Upper lobe of left lung (tissue), 6 donors: Measurements from ENCODE around the gene ASMTL. TPM values are rescaled to one million over a fixed set of nuclear protein-coding genes. Genes with fewer than 3 reads are reported as not detected.

ENCODE experiments used
- ATAC-seq, 2 donors: fragments of 200-7000 bp; cut with Tn5 transposase; one replicate each; pipeline ENCODE4 v1.9.1; 2022; ENCODE audit warnings: mild to moderate bottlenecking in 2 of 2, moderate library complexity in 2 of 2; ENCODE audit not compliant: low FRiP score in 2 of 2
- DNase-seq, 2 donors: peaks; one replicate each; pipeline ENCODE4 v3.0.0-alpha.2; 2019 to 2020
- H3K27ac ChIP-seq, 4 donors: fragments of 200-600 bp; sonication (generic); one replicate each; pipeline ENCODE4 v1.5.1; 2016 to 2019
- H3K27me3 ChIP-seq, 4 donors: fragments of 200-600 bp; sonication (generic); one replicate each; pipeline ENCODE4 v1.5.1; 2017 to 2019
- H3K36me3 ChIP-seq, 4 donors: fragments of 200-600 bp; sonication (generic); one replicate each; pipeline ENCODE4 v1.5.1; 2016 to 2019
- H3K4me1 ChIP-seq, 4 donors: fragments of 200-600 bp; sonication (generic); one replicate each; pipeline ENCODE4 v1.5.1; 2018 to 2019
- H3K4me3 ChIP-seq, 4 donors: fragments of 200-600 bp; sonication (generic); one replicate each; pipeline ENCODE4 v1.5.1; 2017 to 2019; ENCODE audit warnings: mild to moderate bottlenecking in 2 of 4, moderate library complexity in 1 of 4
- H3K9me3 ChIP-seq, 4 donors: fragments of 200-600 bp; sonication (generic); one replicate each; pipeline ENCODE4 v1.5.1; 2018 to 2019
- CTCF ChIP-seq, 6 experiments: fragments of 450-650 bp in 4 of 6; fragments of 200-600 bp in 2 of 6; sonication (generic) in 2 of 6; IDR thresholded peaks; one replicate each; pipeline ENCODE4 v1.5.1; 2016 to 2019; ENCODE audit warnings: antibody characterized with exemption in 6 of 6
- EP300 ChIP-seq, 4 donors: sonication (generic); formaldehyde crosslinking; IDR thresholded peaks; one replicate each; pipeline ENCODE4 v1.5.1; 2017; ENCODE audit warnings: antibody characterized with exemption in 4 of 4, control low read depth in 2 of 4
- POLR2A ChIP-seq, 4 donors: fragments of 450-650 bp; IDR thresholded peaks; one replicate each; pipeline ENCODE4 v1.5.1; 2016 to 2017; ENCODE audit warnings: antibody characterized with exemption in 4 of 4, mild to moderate bottlenecking in 2 of 4
- POLR2AphosphoS5 ChIP-seq, 2 donors: sonication (generic); formaldehyde crosslinking; IDR thresholded peaks; one replicate each; pipeline ENCODE4 v1.5.1; 2017; ENCODE audit warnings: antibody characterized with exemption in 2 of 2
- WGBS, 2 donors: methylation state at CpG; one replicate each; pipeline ENCODE4 v1.1.5; 2017 to 2018; 5-methylcytosine and 5-hydroxymethylcytosine counted together
- total RNA-seq, 6 donors: library from RNA; depleted of rRNA in 4 of 6; stranded (reverse); fragments of >200 nt in 4 of 6; gene quantifications; one replicate each; pipeline versions ENCODE4 v1.1.0 to v1.2.1, GENCODE V29; 2016 to 2021
- donor health status: DM: no; HTN: no; CAD: no; lungs with moderate emphysema.
- donor health status: DM: no; HTN: yes; CAD: no; lungs with severe emphysema.

The ASMTL gene
- total RNA-seq, 6 donors from 2014 or later: 11.0 to 28.3 (median 23.2) TPM

DNA sequence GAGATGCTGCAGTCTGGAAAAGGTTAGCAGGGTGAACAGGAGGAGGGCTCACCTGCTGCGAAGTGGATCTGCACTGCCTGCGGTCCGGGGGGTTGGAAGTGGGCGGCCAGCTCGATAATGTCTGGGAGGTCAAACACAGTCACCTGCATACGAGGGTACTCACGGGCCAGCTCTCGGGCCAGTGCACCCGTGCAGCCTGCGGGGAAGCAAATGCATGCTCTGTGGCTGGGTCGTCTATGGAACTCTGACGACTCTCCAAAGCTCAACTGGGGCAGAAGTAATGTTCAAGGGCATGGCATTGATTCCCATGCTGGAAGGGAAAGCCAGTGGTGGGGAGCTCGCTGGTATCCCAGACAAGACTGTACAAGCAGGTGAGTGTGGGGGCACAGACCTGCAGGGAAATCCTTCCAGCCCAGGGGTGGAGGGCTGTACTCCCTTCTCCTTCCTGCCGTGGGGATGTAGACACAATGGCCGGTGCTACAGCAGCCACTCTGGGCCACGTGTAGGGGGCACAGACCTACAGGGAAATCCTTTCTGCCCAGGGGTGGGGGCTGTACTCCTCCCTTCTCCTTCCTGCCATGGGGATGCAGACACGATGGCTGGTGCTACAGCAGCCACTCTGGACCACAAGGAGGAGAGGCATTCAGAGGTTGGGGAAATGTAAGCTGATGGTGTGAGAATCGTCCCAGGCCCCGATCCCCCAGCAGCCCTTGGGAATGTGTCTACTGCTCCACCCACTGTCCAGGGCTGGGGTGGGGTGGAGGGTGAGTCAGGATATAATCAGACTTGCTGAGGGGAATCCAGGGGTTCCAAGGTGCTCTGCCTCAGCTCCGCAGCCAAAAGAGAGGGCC lies 34.6 kb downstream of the ASMTL start:
- DNase-seq: no peak
- no peak for ATAC-seq
- H3K27ac ChIP-seq: no peak overlapping the region
- H3K9me3 ChIP-seq: peaks cover 0 to 12% (median 11%) of the 10 kb centered on the region in 4 donors
- H3K36me3 ChIP-seq: peaks cover 0 to 62% (median 29%) of the 10 kb centered on the region in 4 donors
- no peak for TF ChIP-seq POLR2A (IDR thresholded peaks at IDR 0.05)
- TF ChIP-seq EP300 (IDR thresholded peaks at IDR 0.05): no peak
- TF ChIP-seq POLR2AphosphoS5 (IDR thresholded peaks at IDR 0.05): no peak
- no peak for TF ChIP-seq CTCF (IDR thresholded peaks at IDR 0.05)
- H3K27me3 ChIP-seq: no peaks in the 10 kb centered on the region
- WGBS, 2 donors: 93 to 98% methylated on average over 12 to 20 of the region's 20 CpGs
- no peak overlapping the region for H3K4me3 ChIP-seq
- no peaks in the 10 kb centered on the region for H3K4me1 ChIP-seq

DNA sequence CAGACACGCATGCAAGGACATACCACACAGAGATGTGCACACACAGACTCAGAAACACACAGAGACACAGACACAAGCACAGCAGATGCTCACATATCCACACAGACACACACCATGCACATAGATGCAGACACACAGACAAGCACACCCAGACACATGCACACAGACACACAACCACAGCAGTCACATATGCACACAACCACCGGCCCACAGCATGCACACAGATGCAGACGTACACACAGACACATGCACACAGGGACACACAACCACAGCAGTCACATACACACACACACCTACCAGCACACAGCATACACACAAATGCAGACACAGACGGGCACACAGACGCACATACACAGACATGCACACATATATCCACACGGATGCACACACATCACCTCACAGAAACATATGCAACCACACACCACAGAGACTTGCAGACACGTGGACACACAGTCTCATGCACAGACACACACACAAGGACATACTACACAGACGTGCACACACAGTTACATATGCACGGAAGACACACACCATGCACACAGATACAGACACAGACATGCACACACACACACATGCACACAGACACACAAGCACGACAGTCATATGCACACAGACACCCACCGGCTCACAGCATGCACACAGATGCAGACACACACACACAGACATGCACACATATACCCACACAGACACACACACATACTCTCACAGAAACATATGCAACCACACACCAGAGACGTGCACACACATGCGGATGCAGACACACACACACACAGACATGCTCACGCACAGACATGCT lies 35.5 kb downstream of the ASMTL start:
- no peak overlapping the region for H3K27ac ChIP-seq
- TF ChIP-seq EP300 (IDR thresholded peaks at IDR 0.05) (no peak), POLR2A (IDR thresholded peaks at IDR 0.05) (no peak), CTCF (IDR thresholded peaks at IDR 0.05) (no peak), POLR2AphosphoS5 (IDR thresholded peaks at IDR 0.05) (no peak)
- peaks cover 0 to 62% (median 34%) of the 10 kb centered on the region in 4 donors for H3K36me3 ChIP-seq
- H3K4me3 ChIP-seq: no peak overlapping the region
- H3K9me3 ChIP-seq: peaks cover 0 to 6% (median 5%) of the 10 kb centered on the region in 4 donors
- no peaks in the 10 kb centered on the region for H3K4me1 ChIP-seq
- ATAC-seq (no peak), DNase-seq (no peak)
- 74 to 78% methylated on average over 9 to 13 of the region's 14 CpGs for WGBS, 2 donors
- no peaks in the 10 kb centered on the region for H3K27me3 ChIP-seq

DNA sequence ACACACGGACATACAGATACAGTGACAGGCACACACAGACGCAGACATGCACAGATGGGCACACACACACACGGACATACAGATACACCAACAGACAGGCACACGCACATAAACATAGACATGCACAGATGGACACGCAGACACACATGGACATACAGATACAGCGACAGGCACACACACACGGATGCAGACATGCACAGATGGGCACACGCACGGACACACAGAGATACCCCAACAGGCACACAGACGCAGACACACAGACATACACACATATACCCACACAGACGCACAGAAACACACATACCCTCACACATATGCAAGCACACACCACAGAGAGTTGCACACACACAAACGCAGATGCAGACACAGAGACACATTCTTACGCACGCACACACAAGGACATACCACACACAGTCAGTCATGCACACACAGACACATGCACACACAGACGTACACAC lies 36.4 kb downstream of the ASMTL start:
- Histone ChIP-seq H3K27me3 (no peaks in the 10 kb centered on the region), H3K4me3 (no peak overlapping the region), H3K27ac (no peak overlapping the region), H3K36me3 (peaks cover 0 to 62% (median 34%) of the 10 kb centered on the region in 4 donors), H3K9me3 (peaks cover 0 to 5% (median 0%) of the 10 kb centered on the region in 4 donors), H3K4me1 (no peaks in the 10 kb centered on the region)
- ATAC-seq: no peak
- no peak for DNase-seq
- WGBS, 2 donors: 66 to 78% methylated on average over 9 to 15 of the region's 15 CpGs
- no peak for TF ChIP-seq POLR2A (IDR thresholded peaks at IDR 0.05)
- no peak for TF ChIP-seq CTCF (IDR thresholded peaks at IDR 0.05)
- no peak for TF ChIP-seq EP300 (IDR thresholded peaks at IDR 0.05)
- no peak for TF ChIP-seq POLR2AphosphoS5 (IDR thresholded peaks at IDR 0.05)

GRCh38 chrX:1412551-1413161 lies 40.1 kb downstream of the ASMTL start:
- Histone ChIP-seq H3K9me3 (no peaks in the 10 kb centered on the region), H3K36me3 (peaks cover under 1 to 50% (median 29%) of the 10 kb centered on the region in 4 donors), H3K4me3 (no peak overlapping the region), H3K27ac (no peak overlapping the region), H3K4me1 (no peaks in the 10 kb centered on the region), H3K27me3 (no peaks in the 10 kb centered on the region)
- DNase-seq (no peak), ATAC-seq (peak; percentile 30 to 32)
- WGBS, 2 donors: 88 to 90% methylated on average over 23 to 31 of the region's 31 CpGs
- TF ChIP-seq POLR2AphosphoS5 (IDR thresholded peaks at IDR 0.05) (no peak), CTCF (IDR thresholded peaks at IDR 0.05) (no peak), POLR2A (IDR thresholded peaks at IDR 0.05) (no peak), EP300 (IDR thresholded peaks at IDR 0.05) (no peak)
